Sigmoid colon (tissue), 3 donors: ENCODE measurements around the gene RFT1.

ENCODE experiments used
- POLR2A ChIP-seq, 2 donors: fragments of 450-650 bp; IDR thresholded peaks; one replicate each; pipeline ENCODE4 v1.6.1; 2016; ENCODE audit warnings: antibody characterized with exemption in 2 of 2, mild to moderate bottlenecking in 2 of 2, moderate library complexity in 2 of 2
- TF ChIP-seq, protein P1 (sequence below), 4 experiments: fragments of 450-650 bp in 3 of 4; fragments of 200-600 bp in 1 of 4; IDR thresholded peaks; one replicate each; pipeline ENCODE4 v1.5.1; 2016 to 2019; ENCODE audit warnings: antibody characterized with exemption in 4 of 4, mild to moderate bottlenecking in 3 of 4, moderate library complexity in 2 of 4

DNA sequence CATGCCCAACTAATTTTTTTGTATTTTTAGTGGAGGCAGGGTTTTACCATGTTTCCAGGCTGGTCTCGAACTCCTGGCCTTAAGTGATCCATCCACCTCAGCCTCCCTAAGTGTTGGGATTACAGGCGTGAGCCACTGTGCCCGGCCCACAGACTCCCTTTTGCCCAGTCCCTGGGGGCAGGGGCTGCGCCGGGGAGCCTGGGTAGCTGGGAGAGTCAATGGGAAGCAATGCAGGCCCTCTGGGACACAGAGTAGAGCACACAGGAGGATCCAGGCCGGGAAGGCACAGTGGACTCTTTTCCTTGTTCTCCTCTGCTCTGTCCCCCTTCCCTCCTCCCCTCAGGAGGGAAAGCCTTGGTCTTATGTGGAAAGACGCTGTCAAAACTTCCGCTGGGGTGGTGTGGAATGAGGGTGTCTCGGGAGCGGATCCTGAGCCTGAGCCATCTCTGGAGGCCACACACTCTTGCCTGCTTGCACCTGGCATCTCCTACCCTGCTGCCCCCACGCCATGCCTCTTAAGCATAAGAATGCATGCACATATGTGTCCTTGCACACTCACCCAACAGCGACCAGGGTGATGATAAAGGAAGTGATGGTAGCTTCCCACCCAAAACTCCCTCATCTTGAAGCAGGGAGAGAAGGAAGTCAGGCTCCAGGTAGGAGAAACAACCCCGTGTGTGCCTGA is 18.9 kb upstream of the RFT1 start:
- TF ChIP-seq, protein P1, sequence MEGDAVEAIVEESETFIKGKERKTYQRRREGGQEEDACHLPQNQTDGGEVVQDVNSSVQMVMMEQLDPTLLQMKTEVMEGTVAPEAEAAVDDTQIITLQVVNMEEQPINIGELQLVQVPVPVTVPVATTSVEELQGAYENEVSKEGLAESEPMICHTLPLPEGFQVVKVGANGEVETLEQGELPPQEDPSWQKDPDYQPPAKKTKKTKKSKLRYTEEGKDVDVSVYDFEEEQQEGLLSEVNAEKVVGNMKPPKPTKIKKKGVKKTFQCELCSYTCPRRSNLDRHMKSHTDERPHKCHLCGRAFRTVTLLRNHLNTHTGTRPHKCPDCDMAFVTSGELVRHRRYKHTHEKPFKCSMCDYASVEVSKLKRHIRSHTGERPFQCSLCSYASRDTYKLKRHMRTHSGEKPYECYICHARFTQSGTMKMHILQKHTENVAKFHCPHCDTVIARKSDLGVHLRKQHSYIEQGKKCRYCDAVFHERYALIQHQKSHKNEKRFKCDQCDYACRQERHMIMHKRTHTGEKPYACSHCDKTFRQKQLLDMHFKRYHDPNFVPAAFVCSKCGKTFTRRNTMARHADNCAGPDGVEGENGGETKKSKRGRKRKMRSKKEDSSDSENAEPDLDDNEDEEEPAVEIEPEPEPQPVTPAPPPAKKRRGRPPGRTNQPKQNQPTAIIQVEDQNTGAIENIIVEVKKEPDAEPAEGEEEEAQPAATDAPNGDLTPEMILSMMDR (IDR thresholded peaks at IDR 0.05): no peak
- TF ChIP-seq POLR2A (IDR thresholded peaks at IDR 0.05): no peak
